ENCODE data around the gene SLC38A3.

- no peak for TF ChIP-seq EZH2 (IDR thresholded peaks at IDR 0.05; ENCODE audit: low read depth, low read length, severe bottlenecking)
- TF ChIP-seq, protein P1, sequence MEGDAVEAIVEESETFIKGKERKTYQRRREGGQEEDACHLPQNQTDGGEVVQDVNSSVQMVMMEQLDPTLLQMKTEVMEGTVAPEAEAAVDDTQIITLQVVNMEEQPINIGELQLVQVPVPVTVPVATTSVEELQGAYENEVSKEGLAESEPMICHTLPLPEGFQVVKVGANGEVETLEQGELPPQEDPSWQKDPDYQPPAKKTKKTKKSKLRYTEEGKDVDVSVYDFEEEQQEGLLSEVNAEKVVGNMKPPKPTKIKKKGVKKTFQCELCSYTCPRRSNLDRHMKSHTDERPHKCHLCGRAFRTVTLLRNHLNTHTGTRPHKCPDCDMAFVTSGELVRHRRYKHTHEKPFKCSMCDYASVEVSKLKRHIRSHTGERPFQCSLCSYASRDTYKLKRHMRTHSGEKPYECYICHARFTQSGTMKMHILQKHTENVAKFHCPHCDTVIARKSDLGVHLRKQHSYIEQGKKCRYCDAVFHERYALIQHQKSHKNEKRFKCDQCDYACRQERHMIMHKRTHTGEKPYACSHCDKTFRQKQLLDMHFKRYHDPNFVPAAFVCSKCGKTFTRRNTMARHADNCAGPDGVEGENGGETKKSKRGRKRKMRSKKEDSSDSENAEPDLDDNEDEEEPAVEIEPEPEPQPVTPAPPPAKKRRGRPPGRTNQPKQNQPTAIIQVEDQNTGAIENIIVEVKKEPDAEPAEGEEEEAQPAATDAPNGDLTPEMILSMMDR (IDR thresholded peaks at IDR 0.05; ENCODE audit: control extremely low read depth in 1 of 3, insufficient read depth in 1 of 3, low read depth in 1 of 3, low read length in 3 of 3) = no peak
- no peak for TF ChIP-seq POLR2A (IDR thresholded peaks at IDR 0.05; ENCODE audit: control extremely low read depth in 1 of 2, low read depth in 2 of 2, low read length in 2 of 2)
- TF ChIP-seq ATF3 (IDR thresholded peaks at IDR 0.05; ENCODE audit: insufficient read depth, low read depth, low read length) = no peak
- no peak for TF ChIP-seq HDAC2 (IDR thresholded peaks at IDR 0.05; ENCODE audit: borderline replicate concordance in 1 of 2, low read depth in 2 of 2, low read length in 2 of 2)
- no peak for TF ChIP-seq GTF2F1 (IDR thresholded peaks at IDR 0.05; ENCODE audit: borderline replicate concordance, low read depth, low read length)
- TF ChIP-seq PHF8 (conservative IDR thresholded peaks at IDR 0.05; ENCODE audit: low read depth, low read length) = no peak
- no peak for TF ChIP-seq CEBPB (IDR thresholded peaks at IDR 0.05; ENCODE audit: low read depth, low read length)
- TF ChIP-seq NRF1 (IDR thresholded peaks at IDR 0.05; ENCODE audit: low read depth, low read length) = no peak
- TF ChIP-seq POLR2AphosphoS5 (IDR thresholded peaks at IDR 0.05; ENCODE audit: low read depth, low read length) = no peak
- no peak for TF ChIP-seq RFX5 (IDR thresholded peaks at IDR 0.05; ENCODE audit: borderline replicate concordance, low read depth, low read length)
- no peak for TF ChIP-seq MAFK (IDR thresholded peaks at IDR 0.05; ENCODE audit: low read depth, low read length)
Measured at GRCh38 chr3:50204804-50205412, at the start of gene SLC38A3.

Measured in H1 (cell line).